Transverse colon (tissue), 4 donors: Measurements from ENCODE around the gene FAM3C. TPM values are rescaled to one million over a fixed set of nuclear protein-coding genes. Genes with fewer than 3 reads are reported as not detected.
A peak's percentile ranks its signal among the peaks of the same experiment; 100 is the strongest.

ENCODE experiments used
- DNase-seq: peaks from one replicate; pipeline ENCODE4 v3.0.0-alpha.2; 2019
- H3K27ac ChIP-seq, 4 donors: fragments of 200-600 bp; sonication (generic); 2 replicates each; pipeline ENCODE4 v1.5.1; 2016 to 2018; ENCODE audit warnings: inconsistent platforms in 4 of 4
- H3K27me3 ChIP-seq: fragments of 200-600 bp; sonication (generic); 2 replicates; pipeline ENCODE4 v1.5.1; 2017; ENCODE audit warnings: inconsistent platforms
- H3K36me3 ChIP-seq, 4 donors: fragments of 200-600 bp; sonication (generic); 2 replicates each; pipeline ENCODE4 v1.5.1; 2017 to 2019; ENCODE audit warnings: inconsistent platforms in 4 of 4
- H3K4me1 ChIP-seq, 4 donors: fragments of 200-600 bp; sonication (generic); 2 replicates each; pipeline ENCODE4 v1.5.1; 2017 to 2020; ENCODE audit warnings: inconsistent platforms in 4 of 4
- H3K4me3 ChIP-seq, 4 donors: fragments of 200-600 bp; sonication (generic); 1 replicate in 1 of 4; 2 replicates in 3 of 4; pipeline versions ENCODE4 v1.5.1 to v1.6.1; 2017 to 2019; ENCODE audit warnings: inconsistent platforms in 4 of 4
- H3K9me3 ChIP-seq, 2 donors: fragments of 200-600 bp; sonication (generic); 2 replicates each; pipeline ENCODE4 v1.5.1; 2017 to 2019; ENCODE audit warnings: inconsistent platforms in 2 of 2
- CTCF ChIP-seq, 5 experiments: fragments of 200-600 bp in 3 of 5; fragments of 450-650 bp in 2 of 5; sonication (generic) in 3 of 5; IDR thresholded peaks; 1 replicate in 2 of 5; 2 replicates in 3 of 5; pipeline ENCODE4 v1.5.1; 2016 to 2017; ENCODE audit warnings: antibody characterized with exemption in 5 of 5, inconsistent platforms in 3 of 5, mild to moderate bottlenecking in 2 of 5, moderate library complexity in 1 of 5
- EP300 ChIP-seq: sonication (generic); formaldehyde crosslinking; IDR thresholded peaks from one replicate; pipeline ENCODE4 v1.6.1; 2017; ENCODE audit warnings: antibody characterized with exemption, low read depth
- POLR2A ChIP-seq: fragments of 450-650 bp; IDR thresholded peaks from one replicate; pipeline ENCODE4 v1.6.1; 2016; ENCODE audit warnings: antibody characterized with exemption, mild to moderate bottlenecking, moderate library complexity
- POLR2AphosphoS5 ChIP-seq, 3 donors: sonication (generic); formaldehyde crosslinking; IDR thresholded peaks; one replicate each; pipeline ENCODE4 v1.6.1; 2016; ENCODE audit warnings: antibody characterized with exemption in 3 of 3
- WGBS, 2 donors: methylation state at CpG; one replicate each; pipeline ENCODE4 v1.1.5; 2018; ENCODE audit warnings: low coverage in 1 of 2; 5-methylcytosine and 5-hydroxymethylcytosine counted together
- in situ Hi-C, 4 donors: fragments of 200-750 bp; cut with MboI; loops; one replicate each; pipeline versions ENCODE4 v1.15.0 to v1.15.1; 2017; ENCODE audit warnings: low sequenced_read_pairs in 3 of 4, low pct_ligation_motif_present in 1 of 4, low pct_unique_long_range_greater_than_20kb in 1 of 4
- intact Hi-C: fragments of 100-400 bp; cut with DNase I; formaldehyde crosslinking; loops from one replicate; pipeline ENCODE4 v1.15.1; 2023; ENCODE audit warnings: low total_unique reads
- total RNA-seq, 4 donors: library from RNA; depleted of rRNA; stranded (reverse); fragments of >200 nt; gene quantifications; one replicate each; pipeline ENCODE4 v1.1.0, GENCODE V29; 2016

Gene FAM3C
- total RNA-seq, 4 donors from 2014 or later, result 9.0 to 48.9 (median 33.6) TPM

- TF ChIP-seq EP300 (no peak), POLR2AphosphoS5 (IDR thresholded peaks at IDR 0.05) (peak in 1 of 3 donors; percentile 8)
- 29 to 55% methylated on average over 2 of the region's 2 CpGs for WGBS, 2 donors
- Histone ChIP-seq H3K9me3 (no peaks in the 10 kb centered on the region), H3K4me1 (peaks cover 0 to 9% (median 6%) of the 10 kb centered on the region in 4 donors), H3K27ac (peak overlapping the region in 2 of 4 donors; percentile 13 to 45), H3K36me3 (no peaks in the 10 kb centered on the region), H3K27me3 (no peaks in the 10 kb centered on the region), H3K4me3 (no peak overlapping the region)
- no peak for DNase-seq
- in situ Hi-C loops, result no loop called here
- intact Hi-C loops, result no loop called here
Measured at GRCh38 chr7:121344093-121344492, 52.0 kb downstream of the FAM3C start.

GRCh38 chr7:121343302-121343701, 52.8 kb downstream of the FAM3C start:
- Histone ChIP-seq H3K36me3 (no peaks in the 10 kb centered on the region), H3K9me3 (no peaks in the 10 kb centered on the region), H3K27ac (peak overlapping the region in 2 of 4 donors; percentile 13 to 45), H3K4me1 (peaks cover 0 to 9% (median 6%) of the 10 kb centered on the region in 4 donors), H3K4me3 (no peak overlapping the region), H3K27me3 (no peaks in the 10 kb centered on the region)
- DNase-seq, result no peak
- 68 to 73% methylated on average over 3 of the region's 3 CpGs for WGBS, 2 donors
- intact Hi-C loops (no loop called here), in situ Hi-C loops (no loop called here)
- TF ChIP-seq POLR2AphosphoS5 (IDR thresholded peaks at IDR 0.05) (no peak), CTCF (IDR thresholded peaks at IDR 0.05) (no peak), EP300 (no peak), POLR2A (no peak)

GRCh38 chr7:121342631-121343030, 53.5 kb downstream of the FAM3C start:
- H3K4me3 ChIP-seq, result no peak overlapping the region
- H3K36me3 ChIP-seq, result no peaks in the 10 kb centered on the region
- in situ Hi-C loops, result no loop called here
- H3K9me3 ChIP-seq, result no peaks in the 10 kb centered on the region
- TF ChIP-seq EP300 (no peak), POLR2AphosphoS5 (IDR thresholded peaks at IDR 0.05) (no peak), CTCF (IDR thresholded peaks at IDR 0.05) (no peak), POLR2A (no peak)
- WGBS, 2 donors, result 95 to 98% methylated on average over 4 of the region's 4 CpGs
- no peak for DNase-seq
- no peak overlapping the region for H3K27ac ChIP-seq
- intact Hi-C loops, result no loop called here
- peaks cover 0 to 9% (median 6%) of the 10 kb centered on the region in 4 donors for H3K4me1 ChIP-seq
- H3K27me3 ChIP-seq, result no peaks in the 10 kb centered on the region

- intact Hi-C loops (no loop called here), in situ Hi-C loops (no loop called here)
- H3K4me1 ChIP-seq, result peaks cover 0 to 9% (median 6%) of the 10 kb centered on the region in 4 donors
- no peaks in the 10 kb centered on the region for H3K36me3 ChIP-seq
- no peaks in the 10 kb centered on the region for H3K9me3 ChIP-seq
- TF ChIP-seq CTCF (IDR thresholded peaks at IDR 0.05), result no peak
- no peak for TF ChIP-seq POLR2AphosphoS5 (IDR thresholded peaks at IDR 0.05)
- TF ChIP-seq EP300, result no peak
- TF ChIP-seq POLR2A, result no peak
- no peak for DNase-seq
- H3K4me3 ChIP-seq, result no peak overlapping the region
- H3K27ac ChIP-seq, result no peak overlapping the region
- H3K27me3 ChIP-seq, result no peaks in the 10 kb centered on the region
Measured at GRCh38 chr7:121341933-121342332, 54.2 kb downstream of the FAM3C start.

- Histone ChIP-seq H3K9me3 (no peaks in the 10 kb centered on the region), H3K27me3 (peaks cover 16% of the 10 kb centered on the region), H3K4me1 (peaks cover 0 to 7% (median 3%) of the 10 kb centered on the region in 4 donors), H3K36me3 (no peaks in the 10 kb centered on the region), H3K27ac (no peak overlapping the region), H3K4me3 (no peak overlapping the region)
- in situ Hi-C loops, result no loop called here
- TF ChIP-seq POLR2AphosphoS5 (IDR thresholded peaks at IDR 0.05) (no peak), EP300 (no peak), POLR2A (no peak), CTCF (IDR thresholded peaks at IDR 0.05) (no peak)
- WGBS, 2 donors, result 77 to 88% methylated on average over 4 to 5 of the region's 5 CpGs
- intact Hi-C loops, result no loop called here
- no peak for DNase-seq
Measured at GRCh38 chr7:121339082-121339481, 57.0 kb downstream of the FAM3C start.
